ENCODE measurements around the gene NLRP14. TPM values are rescaled to one million over a fixed set of nuclear protein-coding genes. Genes with fewer than 3 reads are reported as not detected.

Gene NLRP14
- total RNA-seq, 4 donors from 2014 or later, result 0.41 to 0.48 TPM; not detected in 2

DNA sequence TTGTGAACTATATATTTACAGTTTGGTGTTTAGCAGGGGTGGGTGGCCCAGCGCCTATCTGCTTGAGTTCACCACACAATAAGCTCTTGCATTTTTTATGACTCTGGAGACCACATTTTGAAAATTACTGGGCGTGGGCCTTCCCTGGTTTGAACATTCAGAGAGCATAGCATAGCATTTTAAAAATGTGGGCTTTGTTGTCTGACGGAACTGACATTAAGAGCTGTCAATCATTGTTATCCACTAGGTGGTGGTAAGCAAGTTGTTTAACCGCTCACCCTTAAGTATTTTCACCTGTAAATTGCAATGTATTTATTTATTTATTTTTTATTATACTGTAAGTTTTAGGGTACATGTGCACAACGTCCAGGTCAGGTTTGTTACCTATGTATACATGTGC is 1.0 kb downstream of the NLRP14 start:
- TF ChIP-seq CTCF (IDR thresholded peaks at IDR 0.05) (no peak), POLR2A (IDR thresholded peaks at IDR 0.05) (no peak), EP300 (IDR thresholded peaks at IDR 0.05; ENCODE audit: low read depth) (no peak), POLR2AphosphoS5 (IDR thresholded peaks at IDR 0.05) (no peak)
- Histone ChIP-seq H3K27ac (peak overlapping the region in 1 of 4 donors; percentile 88), H3K4me3 (no peak overlapping the region), H3K27me3 (no peaks in the 10 kb centered on the region), H3K36me3 (no peaks in the 10 kb centered on the region), H3K9me3 (no peaks in the 10 kb centered on the region), H3K4me1 (peaks cover 5 to 15% (median 9%) of the 10 kb centered on the region in 4 donors)
- WGBS, 2 donors (ENCODE audit: low coverage in 1 of 2), result 56 to 58% methylated on average over 4 to 5 of the region's 5 CpGs
- in situ Hi-C loops (cut with MboI; ENCODE audit: low pct_ligation_motif_present in 1 of 4, low pct_unique_long_range_greater_than_20kb in 1 of 4, low sequenced_read_pairs in 3 of 4), result no loop called here
- DNase-seq, result no peak
- intact Hi-C loops (cut with DNase I; ENCODE audit: low total_unique reads), result no loop called here

GRCh38 chr11:7028141-7028540 is 7.9 kb downstream of the NLRP14 start:
- no peak overlapping the region for H3K4me3 ChIP-seq
- 91 to 94% methylated on average over 3 of the region's 3 CpGs for WGBS, 2 donors (ENCODE audit: low coverage in 1 of 2)
- intact Hi-C loops (cut with DNase I; ENCODE audit: low total_unique reads) (no loop called here), in situ Hi-C loops (cut with MboI; ENCODE audit: low pct_ligation_motif_present in 1 of 4, low pct_unique_long_range_greater_than_20kb in 1 of 4, low sequenced_read_pairs in 3 of 4) (no loop called here)
- H3K27me3 ChIP-seq, result no peaks in the 10 kb centered on the region
- no peak overlapping the region for H3K27ac ChIP-seq
- DNase-seq, result no peak
- TF ChIP-seq CTCF (IDR thresholded peaks at IDR 0.05) (no peak), POLR2AphosphoS5 (IDR thresholded peaks at IDR 0.05) (no peak), POLR2A (IDR thresholded peaks at IDR 0.05) (no peak), EP300 (IDR thresholded peaks at IDR 0.05; ENCODE audit: low read depth) (no peak)
- no peaks in the 10 kb centered on the region for H3K4me1 ChIP-seq
- no peaks in the 10 kb centered on the region for H3K9me3 ChIP-seq
- no peaks in the 10 kb centered on the region for H3K36me3 ChIP-seq

DNA sequence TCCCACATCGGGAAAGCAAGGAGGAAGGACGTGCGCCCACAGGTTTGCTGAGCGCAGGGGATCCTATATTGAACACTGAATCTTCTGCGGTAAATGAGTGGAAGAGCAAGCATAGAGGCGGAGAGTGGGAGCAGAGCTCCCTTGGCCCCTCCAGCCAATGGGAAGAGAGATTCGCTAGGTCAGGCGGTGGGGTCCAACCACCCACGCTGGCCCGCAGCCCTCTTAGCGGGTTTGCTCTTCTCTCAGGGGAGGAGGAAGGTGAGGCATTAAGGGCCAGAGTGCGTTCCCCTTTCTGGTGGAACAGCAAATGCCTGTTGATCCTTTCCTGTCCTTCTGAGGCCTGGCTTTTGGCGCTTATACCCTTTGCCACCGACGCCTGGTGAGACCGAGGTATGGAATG is 10.6 kb downstream of the NLRP14 start:
- Histone ChIP-seq H3K4me3 (no peak overlapping the region), H3K27ac (no peak overlapping the region), H3K27me3 (no peaks in the 10 kb centered on the region), H3K36me3 (no peaks in the 10 kb centered on the region), H3K9me3 (no peaks in the 10 kb centered on the region), H3K4me1 (no peaks in the 10 kb centered on the region)
- in situ Hi-C loops (cut with MboI; ENCODE audit: low pct_ligation_motif_present in 1 of 4, low pct_unique_long_range_greater_than_20kb in 1 of 4, low sequenced_read_pairs in 3 of 4), result no loop called here
- WGBS, 2 donors (ENCODE audit: low coverage in 1 of 2), result 90 to 95% methylated on average over 8 to 16 of the region's 16 CpGs
- no peak for TF ChIP-seq EP300 (IDR thresholded peaks at IDR 0.05; ENCODE audit: low read depth)
- no peak for TF ChIP-seq CTCF (IDR thresholded peaks at IDR 0.05)
- TF ChIP-seq POLR2AphosphoS5 (IDR thresholded peaks at IDR 0.05), result no peak
- no peak for TF ChIP-seq POLR2A (IDR thresholded peaks at IDR 0.05)
- intact Hi-C loops (cut with DNase I; ENCODE audit: low total_unique reads), result no loop called here
- no peak for DNase-seq

DNA sequence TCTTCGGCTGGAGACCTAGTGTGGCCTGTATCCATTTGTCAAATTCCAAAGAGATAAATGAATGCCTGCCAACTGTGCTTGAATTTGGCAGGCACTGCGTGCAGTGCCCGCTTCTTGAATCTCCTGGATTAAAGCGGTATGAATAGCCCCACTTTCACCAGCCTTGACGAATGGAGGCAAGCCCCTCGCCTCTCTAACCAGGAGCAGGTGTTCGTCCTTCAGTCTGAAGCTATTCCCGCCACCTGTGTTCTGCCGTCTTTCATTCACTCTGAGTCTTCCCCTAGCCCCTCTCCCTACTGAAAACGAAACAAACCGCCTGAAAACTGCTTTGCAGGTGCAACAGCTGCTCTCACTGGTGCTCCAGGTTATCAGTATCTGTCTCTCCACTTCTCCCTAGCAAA is 11.2 kb downstream of the NLRP14 start:
- 70 to 85% methylated on average over 4 to 11 of the region's 11 CpGs for WGBS, 2 donors (ENCODE audit: low coverage in 1 of 2)
- in situ Hi-C loops (cut with MboI; ENCODE audit: low pct_ligation_motif_present in 1 of 4, low pct_unique_long_range_greater_than_20kb in 1 of 4, low sequenced_read_pairs in 3 of 4), result no loop called here

More for the DNA sequence above, 11.2 kb downstream of the NLRP14 start:
- H3K27ac ChIP-seq, result no peak overlapping the region
- no peaks in the 10 kb centered on the region for H3K27me3 ChIP-seq
- no peaks in the 10 kb centered on the region for H3K9me3 ChIP-seq
- DNase-seq, result peak; percentile 16
- no peaks in the 10 kb centered on the region for H3K36me3 ChIP-seq
- intact Hi-C loops (cut with DNase I; ENCODE audit: low total_unique reads), result no loop called here
- H3K4me3 ChIP-seq, result no peak overlapping the region
- TF ChIP-seq POLR2AphosphoS5 (IDR thresholded peaks at IDR 0.05) (no peak), POLR2A (IDR thresholded peaks at IDR 0.05) (no peak), EP300 (IDR thresholded peaks at IDR 0.05; ENCODE audit: low read depth) (no peak), CTCF (IDR thresholded peaks at IDR 0.05) (no peak)
- H3K4me1 ChIP-seq, result no peaks in the 10 kb centered on the region

Measured in transverse colon (tissue), 4 donors.